Measurements from ENCODE around the gene MTUS2.

GRCh38 chr13:28964052-28964451 is 143.9 kb downstream of the MTUS2 start:
- TF ChIP-seq EZH2 (IDR thresholded peaks at IDR 0.05; ENCODE audit: borderline replicate concordance, low read depth, low read length, poor library complexity, severe bottlenecking) (no peak), CTCF (conservative IDR thresholded peaks at IDR 0.05; ENCODE audit: low read depth, low read length) (no peak)
